Glutamatergic neuron (in vitro differentiated cells): ENCODE measurements around the gene REXO1. TPM values are rescaled to one million over a fixed set of nuclear protein-coding genes. Genes with fewer than 3 reads are reported as not detected.
A peak's percentile ranks its signal among the peaks of the same experiment; 100 is the strongest.

Experiments used
- DNase-seq: peaks from one replicate; pipeline ENCODE4 v3.0.0; 2022
- H3K27ac Mint-ChIP-seq: one replicate; pipeline ENCODE4 v1.8.0; 2020; ENCODE audit warnings: mild to moderate bottlenecking, mixed read lengths, inconsistent platforms; ENCODE audit not compliant: unreplicated experiment
- H3K27me3 Mint-ChIP-seq: one replicate; pipeline ENCODE4 v1.8.0; 2020; ENCODE audit warnings: mild to moderate bottlenecking, moderate library complexity, mixed read lengths, inconsistent platforms; ENCODE audit not compliant: unreplicated experiment
- H3K36me3 Mint-ChIP-seq: one replicate; pipeline ENCODE4 v1.8.0; 2020; ENCODE audit warnings: mild to moderate bottlenecking, mixed read lengths, inconsistent platforms; ENCODE audit not compliant: unreplicated experiment
- H3K4me1 Mint-ChIP-seq: one replicate; pipeline ENCODE4 v1.8.0; 2020; ENCODE audit warnings: mild to moderate bottlenecking, low read depth, mixed read lengths, inconsistent platforms; ENCODE audit not compliant: unreplicated experiment
- H3K4me3 Mint-ChIP-seq: one replicate; pipeline ENCODE4 v1.8.0; 2020; ENCODE audit warnings: mild to moderate bottlenecking, mixed read lengths, inconsistent platforms; ENCODE audit not compliant: unreplicated experiment
- H3K9me3 Mint-ChIP-seq: one replicate; pipeline ENCODE4 v1.8.0; 2020; ENCODE audit warnings: mild to moderate bottlenecking, moderate library complexity, mixed read lengths, inconsistent platforms; ENCODE audit not compliant: unreplicated experiment
- total RNA-seq: library from RNA; stranded (reverse); fragmentation: NEBNext Ultra II Directional; extraction: Animal tissue kit (Norgen Biotek cat#: 25700); gene quantifications from one replicate; pipeline ENCODE4 v1.2.1, GENCODE V29; 2021; ENCODE audit not compliant: unreplicated experiment
- TF ChIP-seq, protein P1 (sequence below): fragments of 200-600 bp; sonication (generic); IDR thresholded peaks from one replicate; pipeline ENCODE4 v1.5.0; 2021; ENCODE audit not compliant: partially characterized antibody, unreplicated experiment

Gene REXO1
- total RNA-seq, 1 donor from 2014 or later, result 65.7 TPM

DNA sequence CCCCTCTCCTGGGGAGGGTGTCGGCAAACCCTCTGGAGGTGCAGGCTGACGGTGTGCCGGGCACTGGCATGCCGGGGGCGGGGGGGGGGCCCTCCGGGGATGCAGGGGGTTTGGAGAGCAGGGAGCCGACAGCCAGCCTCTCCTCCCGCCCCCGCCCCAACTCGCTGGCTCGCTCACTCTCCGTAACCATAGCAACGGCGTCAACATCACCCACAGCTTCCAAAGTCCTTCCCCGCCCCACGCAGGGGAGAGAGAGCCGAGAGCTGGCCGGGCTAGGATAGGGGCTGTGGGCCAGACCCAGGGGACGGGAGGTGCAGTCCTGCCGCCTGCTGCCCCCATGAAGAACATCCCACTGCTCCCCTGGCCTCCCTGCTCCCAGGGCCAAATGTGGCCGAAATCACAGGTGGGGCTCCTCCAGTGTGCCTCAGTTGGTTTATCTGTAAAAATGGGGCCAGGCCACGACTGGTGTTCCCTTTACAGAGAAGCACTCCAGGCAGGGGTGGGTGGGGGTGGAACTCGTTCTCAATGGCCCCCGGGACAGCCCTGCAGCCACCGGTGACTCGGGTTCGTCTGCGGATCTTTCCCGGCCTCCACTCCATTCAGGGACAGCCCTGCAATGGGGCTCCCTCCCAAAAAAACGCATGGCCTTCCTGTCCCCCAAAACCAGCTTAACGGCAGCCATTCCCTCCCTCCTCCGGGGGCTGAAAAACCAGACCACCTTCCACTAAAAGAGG, 11.9 kb upstream of the REXO1 start:
- TF ChIP-seq, protein P1, sequence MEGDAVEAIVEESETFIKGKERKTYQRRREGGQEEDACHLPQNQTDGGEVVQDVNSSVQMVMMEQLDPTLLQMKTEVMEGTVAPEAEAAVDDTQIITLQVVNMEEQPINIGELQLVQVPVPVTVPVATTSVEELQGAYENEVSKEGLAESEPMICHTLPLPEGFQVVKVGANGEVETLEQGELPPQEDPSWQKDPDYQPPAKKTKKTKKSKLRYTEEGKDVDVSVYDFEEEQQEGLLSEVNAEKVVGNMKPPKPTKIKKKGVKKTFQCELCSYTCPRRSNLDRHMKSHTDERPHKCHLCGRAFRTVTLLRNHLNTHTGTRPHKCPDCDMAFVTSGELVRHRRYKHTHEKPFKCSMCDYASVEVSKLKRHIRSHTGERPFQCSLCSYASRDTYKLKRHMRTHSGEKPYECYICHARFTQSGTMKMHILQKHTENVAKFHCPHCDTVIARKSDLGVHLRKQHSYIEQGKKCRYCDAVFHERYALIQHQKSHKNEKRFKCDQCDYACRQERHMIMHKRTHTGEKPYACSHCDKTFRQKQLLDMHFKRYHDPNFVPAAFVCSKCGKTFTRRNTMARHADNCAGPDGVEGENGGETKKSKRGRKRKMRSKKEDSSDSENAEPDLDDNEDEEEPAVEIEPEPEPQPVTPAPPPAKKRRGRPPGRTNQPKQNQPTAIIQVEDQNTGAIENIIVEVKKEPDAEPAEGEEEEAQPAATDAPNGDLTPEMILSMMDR, result no peak
- peak; percentile 67 for DNase-seq

GRCh38 chr19:1859331-1859781, 11.1 kb upstream of the REXO1 start:
- Mint-ChIP-seq H3K36me3 (no peaks in the 10 kb centered on the region), H3K4me3 (peak overlapping the region; percentile 82), H3K27me3 (peaks cover 18% of the 10 kb centered on the region), H3K9me3 (peaks cover 22% of the 10 kb centered on the region), H3K4me1 (peaks cover 9% of the 10 kb centered on the region), H3K27ac (peak overlapping the region; percentile 79)
- TF ChIP-seq, protein P1, result no peak
- DNase-seq, result no peak

More for the DNA sequence above, 11.9 kb upstream of the REXO1 start:
- Mint-ChIP-seq H3K4me3 (peak overlapping the region; percentile 30), H3K27me3 (peaks cover 11% of the 10 kb centered on the region), H3K4me1 (peaks cover 6% of the 10 kb centered on the region), H3K36me3 (no peaks in the 10 kb centered on the region), H3K9me3 (peaks cover 14% of the 10 kb centered on the region), H3K27ac (no peak overlapping the region)

DNA sequence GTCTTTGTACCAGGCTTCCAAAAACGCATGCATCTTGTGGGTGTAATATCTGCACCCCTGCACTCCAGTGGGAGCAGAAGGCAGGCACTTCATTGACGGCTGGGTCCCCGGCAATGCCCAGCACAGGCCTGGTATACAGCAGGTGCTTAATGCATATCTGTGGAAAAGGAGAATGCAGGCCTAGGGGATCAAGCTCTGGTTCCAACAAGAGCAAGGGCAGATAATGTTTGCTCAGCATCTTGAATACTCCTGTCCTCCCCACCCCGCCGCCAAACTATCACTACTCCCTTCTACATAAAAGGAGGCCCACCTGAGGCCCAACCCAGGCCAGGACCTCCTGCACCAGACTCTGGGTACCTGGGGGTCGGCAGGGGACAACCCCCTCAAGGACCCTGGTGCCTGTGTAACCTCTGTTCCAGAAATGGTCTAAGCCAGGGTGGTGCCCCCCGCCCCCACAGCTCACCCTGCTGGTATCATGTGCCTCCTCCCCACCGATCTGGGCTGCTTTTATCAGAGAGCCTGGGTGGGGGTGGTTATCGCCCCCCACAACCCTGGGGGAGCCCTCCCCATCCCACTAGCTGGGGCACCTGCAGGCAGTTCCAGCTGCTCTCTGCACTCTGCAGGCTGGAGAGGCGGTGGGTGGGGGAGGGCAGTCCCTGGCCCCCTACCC, 10.3 kb upstream of the REXO1 start:
- Mint-ChIP-seq H3K9me3 (peaks cover 22% of the 10 kb centered on the region), H3K4me1 (peaks cover 9% of the 10 kb centered on the region), H3K4me3 (no peak overlapping the region), H3K27me3 (peaks cover 18% of the 10 kb centered on the region), H3K27ac (peak overlapping the region; percentile 17), H3K36me3 (no peaks in the 10 kb centered on the region)
- DNase-seq, result no peak
- TF ChIP-seq, protein P1, result no peak

DNA sequence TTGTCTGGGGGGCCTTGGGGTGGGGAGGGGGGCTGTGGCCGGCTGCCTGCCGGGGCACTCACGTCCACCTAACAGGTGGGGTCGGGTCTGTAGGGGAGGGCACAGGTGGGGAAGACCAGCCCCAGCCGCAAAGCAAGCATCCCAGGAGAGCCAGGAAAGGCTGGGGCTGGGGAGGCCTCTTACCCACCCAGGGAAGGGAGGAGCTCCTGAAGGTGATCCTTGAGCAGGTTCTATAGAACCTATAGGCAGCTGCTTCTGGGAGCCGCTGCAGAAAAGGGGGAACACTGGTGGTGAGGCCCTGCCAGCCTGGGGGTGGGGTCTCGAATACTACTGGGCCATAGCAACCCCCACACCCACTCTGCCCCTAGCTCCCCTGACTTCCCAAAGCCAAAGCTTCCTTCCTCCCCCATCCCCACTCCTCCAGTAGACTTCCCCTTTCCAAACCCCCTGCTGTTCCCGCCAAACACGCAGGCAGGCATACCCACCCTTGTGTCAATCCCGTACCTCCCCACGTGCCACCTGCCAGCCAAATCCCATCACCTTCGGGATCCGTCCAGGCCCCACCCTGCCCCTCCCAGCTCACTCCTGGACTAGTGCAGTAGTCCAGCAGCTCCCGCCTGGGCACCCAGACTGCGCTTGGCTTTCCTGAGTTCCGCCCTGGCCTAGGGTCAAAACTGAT, 9.5 kb upstream of the REXO1 start:
- peaks cover 11% of the 10 kb centered on the region for H3K4me1 Mint-ChIP-seq
- DNase-seq, result no peak
- peaks cover 24% of the 10 kb centered on the region for H3K9me3 Mint-ChIP-seq
- peak overlapping the region; percentile 33 for H3K27ac Mint-ChIP-seq
- no peaks in the 10 kb centered on the region for H3K36me3 Mint-ChIP-seq
- no peak overlapping the region for H3K4me3 Mint-ChIP-seq
- peaks cover 18% of the 10 kb centered on the region for H3K27me3 Mint-ChIP-seq
- TF ChIP-seq, protein P1, result no peak
